Measurements from ENCODE around the gene RNU6-8.

The RNU6-8 gene

GRCh38 chr14:32167907-32168306 is 35.2 kb downstream of the RNU6-8 start:
- Histone ChIP-seq H3K4me3 (ENCODE audit: low read length, poor library complexity, severe bottlenecking) (no peak overlapping the region), H3K36me3 (ENCODE audit: insufficient read depth, low read length) (no peaks in the 10 kb centered on the region), H3F3A (ENCODE audit: low read depth) (peaks cover 1% of the 10 kb centered on the region; the same call in 1 of the 2 replicates), H3K9ac (ENCODE audit: low read depth, low read length, poor library complexity, severe bottlenecking) (no peak overlapping the region), H2AFZ (ENCODE audit: low read length) (no peak overlapping the region), H3K9me3 (ENCODE audit: insufficient read depth, low read depth, low read length) (no peaks in the 10 kb centered on the region), H3K4me1 (ENCODE audit: insufficient read depth, low read length, poor library complexity, severe bottlenecking) (peaks cover 17% of the 10 kb centered on the region), H3K27me3 (ENCODE audit: insufficient read depth, low read length, poor library complexity, severe bottlenecking) (no peaks in the 10 kb centered on the region), H3K9me2 (replicated peaks; ENCODE audit: low read depth, low read length) (no peaks in the 10 kb centered on the region), H4K20me1 (ENCODE audit: insufficient read depth, low read length, poor library complexity, severe bottlenecking) (no peaks in the 10 kb centered on the region), H3K79me2 (ENCODE audit: insufficient read depth, low read length) (no peaks in the 10 kb centered on the region), H3K4me2 (ENCODE audit: low read depth, low read length, poor library complexity, severe bottlenecking) (no peak overlapping the region)
- TF ChIP-seq CTCF (conservative IDR thresholded peaks at IDR 0.05; ENCODE audit: low read length) (no peak), EZH2phosphoT487 (IDR thresholded peaks at IDR 0.05; ENCODE audit: borderline replicate concordance) (no peak)

- Histone ChIP-seq H3K9ac (ENCODE audit: low read depth, low read length, poor library complexity, severe bottlenecking) (no peak overlapping the region), H3K36me3 (ENCODE audit: insufficient read depth, low read length) (no peaks in the 10 kb centered on the region), H3K9me2 (replicated peaks; ENCODE audit: low read depth, low read length) (no peaks in the 10 kb centered on the region), H3K27me3 (ENCODE audit: insufficient read depth, low read length, poor library complexity, severe bottlenecking) (no peaks in the 10 kb centered on the region), H3F3A (ENCODE audit: low read depth) (peaks cover 3% of the 10 kb centered on the region; the same call in 1 of the 2 replicates), H3K4me1 (ENCODE audit: insufficient read depth, low read length, poor library complexity, severe bottlenecking) (peaks cover 17% of the 10 kb centered on the region), H3K9me3 (ENCODE audit: insufficient read depth, low read depth, low read length) (no peaks in the 10 kb centered on the region), H3K4me2 (ENCODE audit: low read depth, low read length, poor library complexity, severe bottlenecking) (no peak overlapping the region), H3K4me3 (ENCODE audit: low read length, poor library complexity, severe bottlenecking) (no peak overlapping the region), H3K79me2 (ENCODE audit: insufficient read depth, low read length) (no peaks in the 10 kb centered on the region), H4K20me1 (ENCODE audit: insufficient read depth, low read length, poor library complexity, severe bottlenecking) (no peaks in the 10 kb centered on the region), H2AFZ (ENCODE audit: low read length) (no peak overlapping the region)
- TF ChIP-seq EZH2phosphoT487 (IDR thresholded peaks at IDR 0.05; ENCODE audit: borderline replicate concordance) (no peak), CTCF (conservative IDR thresholded peaks at IDR 0.05; ENCODE audit: low read length) (no peak)
Observed at GRCh38 chr14:32166924-32167323, 36.1 kb downstream of the RNU6-8 start.

GRCh38 chr14:32166029-32166428 is 37.0 kb downstream of the RNU6-8 start:
- TF ChIP-seq CTCF (conservative IDR thresholded peaks at IDR 0.05; ENCODE audit: low read length) (no peak), EZH2phosphoT487 (IDR thresholded peaks at IDR 0.05; ENCODE audit: borderline replicate concordance) (no peak)
- no peak overlapping the region for H3K4me2 ChIP-seq (ENCODE audit: low read depth, low read length, poor library complexity, severe bottlenecking)

More at GRCh38 chr14:32166029-32166428, 37.0 kb downstream of the RNU6-8 start:
- H3K9ac ChIP-seq (ENCODE audit: low read depth, low read length, poor library complexity, severe bottlenecking), result no peak overlapping the region
- H4K20me1 ChIP-seq (ENCODE audit: insufficient read depth, low read length, poor library complexity, severe bottlenecking), result no peaks in the 10 kb centered on the region
- H3K27me3 ChIP-seq (ENCODE audit: insufficient read depth, low read length, poor library complexity, severe bottlenecking), result no peaks in the 10 kb centered on the region
- H3F3A ChIP-seq (ENCODE audit: low read depth), result peaks cover 3% of the 10 kb centered on the region; the same call in 1 of the 2 replicates
- H3K9me2 ChIP-seq (replicated peaks; ENCODE audit: low read depth, low read length), result no peaks in the 10 kb centered on the region
- no peak overlapping the region for H2AFZ ChIP-seq (ENCODE audit: low read length)
- H3K4me3 ChIP-seq (ENCODE audit: low read length, poor library complexity, severe bottlenecking), result no peak overlapping the region
- no peaks in the 10 kb centered on the region for H3K9me3 ChIP-seq (ENCODE audit: insufficient read depth, low read depth, low read length)
- no peaks in the 10 kb centered on the region for H3K79me2 ChIP-seq (ENCODE audit: insufficient read depth, low read length)
- H3K36me3 ChIP-seq (ENCODE audit: insufficient read depth, low read length), result no peaks in the 10 kb centered on the region
- peaks cover 17% of the 10 kb centered on the region for H3K4me1 ChIP-seq (ENCODE audit: insufficient read depth, low read length, poor library complexity, severe bottlenecking)
